ENCODE data around the gene MED13.

The MED13 gene

DNA sequence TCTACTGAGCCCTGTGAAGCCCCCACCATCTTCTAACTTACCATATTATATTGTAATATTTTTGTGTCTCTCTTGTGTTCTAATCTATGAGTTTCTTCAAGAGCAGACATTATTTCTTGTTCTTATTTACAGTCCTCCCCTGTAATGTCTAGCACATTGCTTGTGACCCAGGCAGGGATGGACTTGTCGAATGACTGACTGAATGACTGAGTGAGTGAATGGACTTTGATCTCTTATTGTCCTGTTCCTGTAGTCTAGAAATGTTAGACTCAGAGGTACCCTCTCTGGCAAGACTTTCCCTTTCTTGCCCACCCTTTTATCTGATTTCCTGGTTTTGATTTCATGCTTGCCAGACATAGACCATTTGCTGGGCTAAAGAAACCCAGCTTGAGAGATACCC, 35.0 kb upstream of the MED13 start:
- TF ChIP-seq CTCF (IDR thresholded peaks at IDR 0.05; ENCODE audit: low read depth, low read length) (no peak), POLR2A (IDR thresholded peaks at IDR 0.05; ENCODE audit: extremely low read depth, insufficient read length) (no peak), MYC (IDR thresholded peaks at IDR 0.05; ENCODE audit: low read depth, low read length) (no peak)
- TF ChIP-seq, protein P1, sequence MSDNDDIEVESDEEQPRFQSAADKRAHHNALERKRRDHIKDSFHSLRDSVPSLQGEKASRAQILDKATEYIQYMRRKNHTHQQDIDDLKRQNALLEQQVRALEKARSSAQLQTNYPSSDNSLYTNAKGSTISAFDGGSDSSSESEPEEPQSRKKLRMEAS (IDR thresholded peaks at IDR 0.05; ENCODE audit: low read depth, low read length): no peak
- H3K4me3 ChIP-seq (ENCODE audit: low read depth, low read length): no peak overlapping the region
- DNase-seq (ENCODE audit: low read depth): no peak

GRCh38 chr17:62099532-62099931, 34.5 kb upstream of the MED13 start:
- H3K4me3 ChIP-seq (ENCODE audit: low read depth, low read length): no peak overlapping the region
- no peak for DNase-seq (ENCODE audit: low read depth)
- TF ChIP-seq, protein P1 (IDR thresholded peaks at IDR 0.05; ENCODE audit: low read depth, low read length): no peak
- TF ChIP-seq MYC (IDR thresholded peaks at IDR 0.05; ENCODE audit: low read depth, low read length) (no peak), POLR2A (IDR thresholded peaks at IDR 0.05; ENCODE audit: extremely low read depth, insufficient read length) (no peak), CTCF (IDR thresholded peaks at IDR 0.05; ENCODE audit: low read depth, low read length) (no peak)

GRCh38 chr17:62098623-62099231, 33.6 kb upstream of the MED13 start:
- DNase-seq (ENCODE audit: low read depth): no peak
- TF ChIP-seq POLR2A (IDR thresholded peaks at IDR 0.05; ENCODE audit: extremely low read depth, insufficient read length) (no peak), CTCF (IDR thresholded peaks at IDR 0.05; ENCODE audit: low read depth, low read length) (no peak), MYC (IDR thresholded peaks at IDR 0.05; ENCODE audit: low read depth, low read length) (no peak)
- TF ChIP-seq, protein P1 (IDR thresholded peaks at IDR 0.05; ENCODE audit: low read depth, low read length): no peak
- no peak overlapping the region for H3K4me3 ChIP-seq (ENCODE audit: low read depth, low read length)

DNA sequence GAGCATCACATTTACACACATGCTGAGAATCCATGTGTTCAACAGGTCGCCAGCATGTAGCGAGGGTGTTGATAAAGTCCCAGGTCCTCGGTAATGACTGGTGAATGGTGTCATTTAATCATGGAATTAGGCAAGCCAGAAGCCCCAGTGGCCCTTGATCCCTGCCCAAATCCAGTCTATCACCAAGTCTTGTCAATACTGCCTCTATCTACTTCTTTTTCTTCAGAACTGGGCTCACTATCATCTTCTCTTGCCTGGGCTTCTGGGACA, 31.3 kb upstream of the MED13 start:
- no peak for DNase-seq (ENCODE audit: low read depth)
- H3K4me3 ChIP-seq (ENCODE audit: low read depth, low read length): no peak overlapping the region
- TF ChIP-seq CTCF (IDR thresholded peaks at IDR 0.05; ENCODE audit: low read depth, low read length) (no peak), POLR2A (IDR thresholded peaks at IDR 0.05; ENCODE audit: extremely low read depth, insufficient read length) (no peak), MYC (IDR thresholded peaks at IDR 0.05; ENCODE audit: low read depth, low read length) (no peak)
- TF ChIP-seq, protein P1 (IDR thresholded peaks at IDR 0.05; ENCODE audit: low read depth, low read length): no peak

DNA sequence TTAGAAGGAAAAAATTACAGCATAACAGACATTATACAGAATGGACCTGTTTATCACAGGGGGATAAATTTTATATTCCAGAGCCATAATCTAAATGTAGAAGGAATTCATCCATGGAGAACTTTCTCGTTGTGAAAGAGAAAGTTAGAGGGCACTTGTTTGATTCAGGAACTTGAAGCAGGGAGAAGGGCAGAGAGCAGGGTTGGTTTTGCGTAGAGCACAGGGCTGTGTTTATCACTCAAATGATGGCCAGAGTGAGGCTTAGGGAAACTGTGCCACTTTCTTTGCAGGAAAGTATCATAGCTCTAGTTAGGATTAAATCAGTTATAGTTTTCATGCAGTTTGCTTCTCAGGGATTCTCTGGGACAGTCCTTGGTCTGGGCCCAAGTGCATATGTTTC, 29.1 kb upstream of the MED13 start:
- DNase-seq (ENCODE audit: low read depth): no peak
- no peak for TF ChIP-seq CTCF (IDR thresholded peaks at IDR 0.05; ENCODE audit: low read depth, low read length)
- no peak for TF ChIP-seq MYC (IDR thresholded peaks at IDR 0.05; ENCODE audit: low read depth, low read length)
- no peak for TF ChIP-seq POLR2A (IDR thresholded peaks at IDR 0.05; ENCODE audit: extremely low read depth, insufficient read length)
- TF ChIP-seq, protein P1 (IDR thresholded peaks at IDR 0.05; ENCODE audit: low read depth, low read length): no peak
- no peak overlapping the region for H3K4me3 ChIP-seq (ENCODE audit: low read depth, low read length)
